H4 (cell line): ENCODE measurements around the gene SLC9C2. TPM values are rescaled to one million over a fixed set of nuclear protein-coding genes. Genes with fewer than 3 reads are reported as not detected.
"Not testable (repeated sequence)": the region's sequence is repeated elsewhere in the genome, so short reads cannot be mapped to it uniquely, and the experiment has no call there.

Experiments
- DNase-seq: peaks from one replicate; pipeline ENCODE4 v3.0.0-alpha.2; 2015; ENCODE audit warnings: low spot score
- total RNA-seq: library from RNA; depleted of rRNA; stranded (reverse); fragments of >200 nt; shearing (Covaris generic); gene quantifications from 2 replicates; pipeline ENCODE4 v1.2.3, GENCODE V29; 2014

The SLC9C2 gene
- total RNA-seq, 1 experiment from 2014 or later = not detected

- no peak for DNase-seq
These were observed 117.5 kb downstream of the SLC9C2 start for GRCh38 chr1:173485401-173485800.

GRCh38 chr1:173484276-173484675 lies 118.6 kb downstream of the SLC9C2 start:
- DNase-seq = no peak

- no peak for DNase-seq
These were observed 120.2 kb downstream of the SLC9C2 start for GRCh38 chr1:173482683-173483082.

- DNase-seq = no peak
These were observed 121.6 kb downstream of the SLC9C2 start for GRCh38 chr1:173481195-173481772.

GRCh38 chr1:173479649-173480048 lies 123.2 kb downstream of the SLC9C2 start:
- DNase-seq = peak; percentile 24

GRCh38 chr1:173478094-173478674 lies 124.7 kb downstream of the SLC9C2 start:
- peak; percentile 43 for DNase-seq

- DNase-seq = peak; percentile 73
These were observed 125.4 kb downstream of the SLC9C2 start, which contains the start of gene PRDX6 for GRCh38 chr1:173477286-173478093. PRDX6 (plus strand) TSS chr1:173477335; CDS start chr1:173477398, 63 bp downstream.

- DNase-seq = peak; percentile 93
These were observed 126.1 kb downstream of the SLC9C2 start for GRCh38 chr1:173476665-173477285.

- DNase-seq = no peak
These were observed 126.6 kb downstream of the SLC9C2 start for GRCh38 chr1:173476197-173476664.

GRCh38 chr1:173475564-173476196 lies 127.2 kb downstream of the SLC9C2 start:
- peak; percentile 14 for DNase-seq

GRCh38 chr1:173474780-173475421 lies 128.0 kb downstream of the SLC9C2 start:
- DNase-seq = not testable (repeated sequence)

- DNase-seq = no peak
These were observed 128.6 kb downstream of the SLC9C2 start for GRCh38 chr1:173474097-173474779.

GRCh38 chr1:173473599-173474011 lies 129.3 kb downstream of the SLC9C2 start:
- no peak for DNase-seq

- no peak for DNase-seq
These were observed 132.3 kb downstream of the SLC9C2 start for GRCh38 chr1:173470608-173471007.

GRCh38 chr1:173469656-173470055 lies 133.2 kb downstream of the SLC9C2 start:
- no peak for DNase-seq

- no peak for DNase-seq
These were observed 135.4 kb downstream of the SLC9C2 start for GRCh38 chr1:173467426-173467825.

- not testable (repeated sequence) for DNase-seq
These were observed 138.7 kb downstream of the SLC9C2 start for GRCh38 chr1:173464185-173464584.

GRCh38 chr1:173462666-173463065 lies 140.2 kb downstream of the SLC9C2 start:
- DNase-seq = not testable (repeated sequence)

- DNase-seq = no peak
These were observed 143.0 kb downstream of the SLC9C2 start for GRCh38 chr1:173459885-173460284.

- DNase-seq = no peak
These were observed 147.8 kb downstream of the SLC9C2 start for GRCh38 chr1:173454966-173455524.
